Bone marrow (tissue), 2 donors: Measurements from ENCODE around the gene EFNA3.

ENCODE experiments used
- DNase-seq, 2 donors: peaks; one replicate each; lab custom pipeline; 2025; lab: John Stamatoyannopoulos, UW

EFNA3 gene

GRCh38 chr1:155133799-155134281 lies 55.2 kb downstream of the EFNA3 start:
- DNase-seq = no peak

GRCh38 chr1:155134322-155134721 lies 55.7 kb downstream of the EFNA3 start:
- no peak for DNase-seq

- DNase-seq = peak in 1 of 2 donors; percentile 80
These were observed 56.3 kb downstream of the EFNA3 start for GRCh38 chr1:155134880-155135414.

- DNase-seq = peak; percentile 78 to 91
These were observed 56.9 kb downstream of the EFNA3 start, which contains the start of gene SLC50A1 for GRCh38 chr1:155135415-155136028. Gene SLC50A1, plus strand, starts transcription at chr1:155135852. Its CDS starts 60 bp downstream, at chr1:155135912.

- no peak for DNase-seq
These were observed 58.1 kb downstream of the EFNA3 start for GRCh38 chr1:155136748-155137147.
